Measurements from ENCODE around the gene TTLL1.
"Not testable (repeated sequence)": the region's sequence is repeated elsewhere in the genome, so short reads cannot be mapped to it uniquely, and the experiment has no call there.

Gene TTLL1

DNA sequence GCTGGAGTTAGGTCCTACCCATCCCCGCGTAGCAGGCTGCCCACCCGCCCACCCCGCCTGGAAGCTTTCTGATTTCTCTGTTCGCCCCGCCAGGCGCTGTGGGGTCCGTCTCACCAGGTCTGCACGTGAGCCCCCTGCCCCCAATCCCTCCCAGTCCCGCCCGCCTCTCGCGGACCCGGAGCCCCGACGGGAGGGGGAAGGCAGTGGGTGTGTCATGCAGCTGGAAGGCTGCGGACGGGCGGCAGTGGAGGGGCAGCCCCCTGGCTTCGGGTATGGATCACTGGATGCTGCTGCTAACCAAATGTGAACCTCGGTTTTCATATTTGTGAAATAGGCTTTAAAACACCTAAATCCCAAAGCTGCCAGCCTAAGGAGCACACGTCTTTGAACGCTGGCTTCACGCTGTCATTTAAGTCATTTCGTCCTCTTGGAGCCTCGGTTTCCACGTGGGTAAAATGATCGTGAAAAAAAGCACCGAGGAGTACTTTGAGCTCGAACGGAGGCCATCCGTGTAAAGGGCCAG is 20.8 kb upstream of the TTLL1 start:
- no peak for DNase-seq

DNA sequence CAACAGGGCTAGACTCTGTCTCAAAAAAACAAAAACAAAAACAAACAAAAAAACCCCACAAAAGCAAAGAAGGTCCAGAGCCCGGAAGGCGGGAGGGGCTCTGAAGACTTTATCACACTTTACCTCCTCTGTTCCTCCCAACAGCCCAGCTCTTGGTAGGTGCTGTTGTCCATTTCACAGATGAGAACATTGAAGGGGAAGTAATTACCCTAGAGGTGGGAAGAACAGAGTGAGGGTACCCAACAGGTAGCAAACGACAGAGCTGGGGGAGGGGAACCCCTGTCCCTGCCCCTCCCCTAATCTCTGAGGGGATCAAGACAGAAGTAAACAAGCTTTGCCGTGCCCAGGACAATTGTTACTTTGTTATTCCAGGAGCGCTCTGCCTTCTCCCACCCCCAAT is 20.3 kb upstream of the TTLL1 start:
- no peak for DNase-seq

DNA sequence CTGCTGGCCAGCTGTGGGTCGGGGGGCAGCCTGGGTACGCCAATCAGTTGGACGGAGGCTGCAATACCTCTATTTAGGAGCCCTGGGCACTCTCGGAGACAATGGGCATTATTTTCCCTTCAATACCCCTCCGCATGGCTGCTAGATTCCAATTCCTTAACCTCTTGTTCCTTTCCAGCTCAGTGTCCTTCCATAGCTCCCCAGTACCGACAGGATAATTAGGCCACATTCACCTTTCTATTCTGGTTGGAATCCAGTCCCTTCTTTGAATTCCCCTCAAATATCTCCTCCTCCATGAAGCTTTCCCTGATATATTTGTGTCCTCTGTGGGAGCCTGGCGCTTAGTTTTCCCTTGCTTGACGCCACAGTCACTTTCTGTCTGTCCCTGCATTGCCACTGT is 17.1 kb upstream of the TTLL1 start:
- no peak for DNase-seq

DNA sequence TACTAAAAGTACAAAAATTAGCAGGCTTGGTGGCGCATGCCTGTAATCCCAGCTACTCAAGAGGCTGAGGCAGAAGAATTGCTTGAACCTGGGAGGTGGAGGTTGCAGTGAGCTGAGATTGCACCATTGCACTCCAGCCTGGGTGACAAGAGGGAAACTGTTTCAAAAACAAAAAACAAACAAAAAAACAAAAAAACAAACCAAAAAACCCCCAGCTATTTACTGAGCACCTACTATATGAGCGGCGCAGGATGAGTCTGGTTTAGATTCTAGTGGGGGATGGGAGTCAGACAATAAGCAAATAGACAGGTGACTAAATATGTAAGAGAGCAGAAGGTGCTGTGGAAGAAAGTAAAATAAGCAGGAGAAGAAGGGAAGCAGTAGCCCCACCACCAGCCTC is 15.8 kb upstream of the TTLL1 start:
- DNase-seq = not testable (repeated sequence)

DNA sequence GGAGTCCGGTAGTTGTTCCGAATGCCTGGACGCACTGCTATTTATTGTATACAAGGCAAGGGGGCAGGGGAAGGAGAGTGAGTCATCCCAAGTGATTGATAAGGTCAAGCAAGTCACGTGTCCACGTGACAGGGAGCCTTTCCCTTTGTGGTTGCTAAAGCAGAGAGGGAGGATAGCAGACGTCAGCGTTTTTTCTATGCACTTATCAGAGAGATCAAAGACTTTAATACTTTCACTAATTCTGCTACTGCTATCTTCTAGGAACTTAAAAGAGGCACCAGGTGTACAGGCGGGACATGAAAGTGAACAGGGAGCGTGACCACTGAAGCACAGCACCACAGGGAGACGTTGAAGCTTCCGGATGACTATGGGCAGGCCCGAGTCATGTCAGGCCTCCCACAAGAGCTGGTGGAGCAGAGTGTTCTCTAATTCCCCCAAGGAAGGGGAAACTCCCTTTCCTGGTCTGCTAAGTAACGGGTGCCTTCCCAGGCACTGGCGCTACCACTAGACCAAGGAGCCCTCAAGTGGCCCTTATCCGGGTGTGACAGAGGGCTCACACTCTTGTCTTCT is 14.9 kb upstream of the TTLL1 start:
- DNase-seq = not testable (repeated sequence)

DNA sequence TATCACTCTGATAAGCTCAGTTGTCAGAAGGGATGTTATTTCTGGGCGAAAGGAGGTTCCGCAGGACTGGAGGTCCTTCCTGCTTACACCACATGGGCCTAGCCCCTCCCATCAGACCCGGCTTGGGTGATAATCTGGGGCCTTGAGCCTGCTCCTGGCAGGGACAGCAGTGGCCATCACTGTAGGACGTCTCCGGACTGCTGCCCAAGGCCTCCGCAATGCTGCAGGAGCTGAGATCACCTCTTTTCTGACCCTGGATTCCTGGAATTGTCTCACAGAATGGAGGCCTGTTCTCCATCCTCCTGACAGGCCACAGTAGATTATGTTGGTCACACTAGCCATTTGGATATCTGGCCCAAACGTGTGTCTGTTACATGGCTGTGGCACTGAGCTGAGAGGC is 12.1 kb upstream of the TTLL1 start:
- DNase-seq = no peak

DNA sequence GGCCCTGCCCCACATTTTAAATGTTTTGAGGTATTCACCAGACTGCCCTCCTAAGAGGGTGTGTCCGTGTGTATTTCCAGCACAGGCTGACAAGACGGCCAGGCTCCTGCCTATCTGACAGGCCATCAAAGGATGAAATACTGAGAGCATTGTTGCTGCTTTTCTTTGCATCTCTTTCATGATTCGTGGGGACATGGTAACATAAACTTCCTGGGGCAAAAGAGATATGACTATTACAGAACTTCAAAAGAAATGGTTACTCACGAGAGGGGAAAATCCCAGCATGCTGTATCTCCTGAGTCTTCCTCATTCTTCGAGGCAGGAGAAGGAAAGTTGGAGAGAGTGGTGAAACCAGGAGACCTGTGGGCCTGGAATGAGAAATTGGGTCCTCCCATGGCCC is 11.0 kb upstream of the TTLL1 start:
- DNase-seq = no peak

DNA sequence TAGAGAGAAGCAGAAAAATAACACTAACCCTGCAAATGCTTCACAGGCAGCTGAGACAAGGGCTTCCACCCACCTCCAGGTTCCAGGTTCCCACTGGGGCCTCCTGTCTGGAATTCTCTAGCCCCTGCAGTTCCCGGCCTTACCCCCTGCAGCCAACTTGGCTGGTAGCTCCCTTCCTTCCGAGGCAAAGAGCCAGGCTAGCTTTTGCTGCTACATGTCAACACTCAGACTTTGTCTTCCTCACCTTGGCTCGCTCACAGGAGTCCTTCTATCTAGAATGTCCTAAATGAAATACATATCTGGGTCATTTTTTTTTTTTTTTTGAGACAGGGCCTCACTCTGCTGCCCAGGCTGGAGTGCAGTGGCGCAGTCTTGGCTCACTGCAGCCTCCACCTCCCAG is 9.9 kb upstream of the TTLL1 start:
- DNase-seq = no peak

DNA sequence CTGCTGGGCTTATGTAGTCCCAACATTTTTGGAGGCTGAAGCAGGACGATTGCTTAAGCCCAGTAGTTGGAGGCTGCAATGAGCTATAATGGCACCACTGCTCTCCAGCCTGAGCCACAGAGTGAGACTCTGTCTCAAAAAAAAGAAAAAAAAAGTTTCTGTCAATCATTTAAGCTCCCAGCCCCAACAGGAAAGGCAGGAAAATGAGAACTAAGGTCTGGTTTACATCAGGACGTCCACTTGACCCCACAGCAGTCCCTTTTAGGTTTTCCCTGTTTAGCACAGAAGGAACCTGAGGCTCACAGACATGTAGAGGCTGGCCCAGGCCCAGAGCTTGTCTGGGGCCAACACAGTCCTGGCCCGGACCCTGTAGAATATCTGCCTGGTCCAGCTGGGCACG is 9.2 kb upstream of the TTLL1 start:
- no peak for DNase-seq

DNA sequence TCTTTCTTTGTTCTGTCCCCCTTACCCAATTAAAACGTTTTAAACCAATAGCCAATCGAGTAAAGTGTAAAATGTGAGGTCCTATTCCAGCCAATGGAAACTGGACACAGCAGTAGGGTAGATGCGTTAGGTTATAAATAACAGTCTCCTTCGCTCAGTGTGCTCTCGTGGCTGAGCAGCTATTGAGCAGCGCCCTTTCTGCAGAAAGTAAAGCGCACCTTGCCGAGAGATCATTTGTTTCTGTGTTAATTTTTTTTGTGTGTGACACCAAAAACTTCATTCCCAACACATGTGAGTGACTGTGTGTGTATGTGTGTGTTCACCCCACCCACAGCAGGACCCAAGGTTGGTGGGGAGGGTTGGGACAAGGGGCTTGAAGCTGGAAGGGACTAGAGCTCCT is 7.2 kb upstream of the TTLL1 start:
- no peak for DNase-seq

DNA sequence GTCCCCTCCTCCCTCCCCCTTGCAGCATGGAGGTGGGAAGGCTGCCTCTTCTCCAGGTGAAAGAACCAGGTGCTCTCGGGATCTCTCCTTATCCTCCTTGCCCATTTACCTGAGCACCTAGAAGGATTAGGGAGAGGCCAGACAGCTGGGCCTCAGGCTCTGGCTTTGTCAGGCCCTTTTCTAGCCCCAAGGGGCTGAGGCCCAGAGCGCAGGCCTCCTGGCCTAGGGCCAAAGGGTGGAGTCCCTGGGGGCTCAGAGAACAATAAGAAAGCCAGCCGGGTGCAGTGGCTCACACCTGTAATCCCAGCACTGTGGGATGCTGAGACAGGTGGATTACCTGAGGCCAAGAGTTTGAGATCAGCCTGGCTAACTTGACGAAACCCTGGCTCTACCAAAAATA is 5.4 kb upstream of the TTLL1 start:
- no peak for DNase-seq

DNA sequence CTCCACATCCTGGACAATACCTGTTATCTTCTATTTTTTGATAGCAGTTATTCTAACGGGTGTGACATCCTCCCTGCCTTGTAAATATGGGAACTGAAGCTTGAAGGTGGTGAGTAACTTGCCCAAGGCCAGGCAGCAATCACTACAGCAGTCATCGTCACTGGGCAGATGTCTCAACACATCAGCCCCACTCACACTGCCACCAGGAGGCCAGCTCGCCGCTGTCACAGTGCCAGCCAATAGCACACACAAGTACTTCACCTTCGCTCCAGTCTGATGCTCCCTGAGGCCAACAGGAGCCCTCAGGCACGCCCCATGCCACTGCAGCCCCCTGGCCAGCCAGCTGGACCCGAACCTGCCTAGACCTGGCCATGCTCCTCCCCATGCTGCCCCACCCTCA is 4.9 kb upstream of the TTLL1 start:
- no peak for DNase-seq

DNA sequence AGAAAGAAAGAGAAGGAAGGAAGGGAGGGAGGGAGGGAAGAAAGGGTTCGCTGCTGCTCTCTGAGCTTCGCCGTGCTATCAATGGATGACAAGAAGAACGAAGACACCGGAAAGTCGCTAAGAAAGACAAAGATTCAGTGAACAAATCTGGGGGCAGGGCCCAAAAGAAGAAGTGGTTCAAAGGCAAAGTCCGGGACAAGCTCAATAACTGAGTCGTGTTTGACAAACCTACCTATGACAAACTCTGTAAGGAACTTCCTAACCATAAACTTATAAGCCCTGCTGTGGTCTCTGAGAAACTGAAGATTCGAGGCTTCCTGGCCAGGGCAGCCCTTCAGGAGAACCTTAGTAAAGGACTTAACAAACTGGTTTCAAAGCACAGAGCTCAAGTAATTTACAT is 2.9 kb upstream of the TTLL1 start:
- no peak for DNase-seq

DNA sequence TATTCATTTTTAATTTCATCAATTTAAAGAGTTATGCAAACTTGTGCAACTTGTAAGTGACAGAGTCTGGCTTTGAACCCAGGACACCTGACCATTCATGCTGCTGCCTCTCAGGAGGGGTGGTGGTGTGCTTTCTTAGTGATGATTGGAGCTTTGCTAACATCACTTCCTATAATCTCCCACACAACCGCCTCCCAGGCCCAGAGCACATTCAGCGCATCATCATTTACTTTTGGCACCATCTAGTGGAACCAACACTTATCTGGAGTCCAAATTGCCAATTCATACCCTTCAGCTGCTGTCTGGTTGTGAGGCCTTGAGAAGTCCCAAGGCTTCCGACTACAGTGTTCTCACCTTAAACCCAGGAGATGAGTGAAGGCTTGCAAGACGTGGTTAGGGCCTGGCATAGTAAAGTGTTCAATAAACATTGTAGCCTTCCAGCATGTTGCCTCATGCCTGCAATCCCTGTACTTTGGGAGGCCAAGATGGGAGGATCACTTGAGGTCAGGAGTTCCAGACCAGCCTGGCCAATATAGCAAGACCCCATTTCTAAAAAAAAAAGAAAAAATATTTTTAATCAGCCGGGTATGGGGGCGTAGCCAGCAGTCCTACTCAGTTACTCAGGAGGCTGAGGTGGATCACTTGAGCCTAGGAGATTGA is 1.1 kb upstream of the TTLL1 start:
- peak; percentile 93 for DNase-seq

DNA sequence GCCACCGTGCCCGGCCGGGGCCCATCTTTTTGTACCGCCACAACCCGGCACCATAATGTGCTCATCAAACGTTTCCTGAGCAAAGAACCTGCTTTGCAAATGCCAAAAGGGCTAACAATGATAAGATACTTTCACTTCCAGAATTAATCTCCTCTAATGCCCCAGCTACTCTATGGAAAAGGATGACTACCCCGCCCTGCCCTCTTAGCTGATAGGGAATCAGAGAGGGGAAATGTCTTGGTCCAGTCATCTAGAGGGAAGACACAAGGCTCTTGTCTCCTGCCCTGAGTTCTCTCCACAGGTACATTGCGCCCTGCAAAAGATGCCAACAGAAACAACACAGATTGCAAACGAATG is 586 bp downstream of the TTLL1 start:
- DNase-seq = peak; percentile 34

DNA sequence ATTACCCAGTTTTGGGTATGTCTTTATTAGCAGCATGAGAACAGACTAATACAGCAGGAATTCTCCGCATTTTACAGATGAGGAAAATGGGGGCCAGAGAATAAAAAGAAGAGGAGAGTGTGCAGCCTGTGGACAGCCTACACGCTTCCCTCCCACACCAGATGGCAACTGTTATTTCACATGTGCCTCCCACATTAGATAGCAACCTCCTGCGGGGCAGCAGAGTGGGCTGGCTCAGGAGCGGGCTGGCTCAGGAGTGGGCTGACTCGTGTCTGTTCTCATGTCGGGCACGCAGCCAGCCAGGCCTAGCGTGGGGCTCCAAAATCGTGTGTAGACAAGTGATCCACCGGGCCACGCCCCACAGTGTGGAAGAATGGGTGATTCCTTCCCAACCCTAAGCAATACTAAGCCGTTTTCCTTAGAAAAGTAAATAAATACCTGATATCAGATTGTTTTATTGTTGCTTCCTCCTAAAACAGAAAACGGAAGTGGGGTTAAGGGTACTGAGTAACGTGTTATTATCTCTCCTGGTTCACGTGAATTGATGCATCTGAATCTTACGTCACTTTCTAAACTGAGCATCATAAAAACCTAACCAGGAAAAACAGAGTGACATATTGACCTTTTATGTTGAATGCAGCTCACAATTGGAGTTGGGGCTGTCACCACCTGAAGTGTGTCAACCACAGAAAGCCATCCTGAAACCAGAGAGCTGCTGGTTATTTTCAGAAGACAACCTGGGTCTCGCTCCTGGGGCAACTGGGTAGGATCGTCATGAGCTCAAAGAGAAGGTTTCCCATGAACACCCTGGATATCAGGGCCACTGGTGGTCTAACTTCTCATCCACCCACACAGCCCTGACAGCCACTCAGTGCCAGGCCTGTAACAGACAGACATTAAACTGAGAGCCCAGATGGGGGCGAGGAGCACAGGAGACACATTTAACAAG is 3.3 kb downstream of the TTLL1 start:
- DNase-seq = no peak

DNA sequence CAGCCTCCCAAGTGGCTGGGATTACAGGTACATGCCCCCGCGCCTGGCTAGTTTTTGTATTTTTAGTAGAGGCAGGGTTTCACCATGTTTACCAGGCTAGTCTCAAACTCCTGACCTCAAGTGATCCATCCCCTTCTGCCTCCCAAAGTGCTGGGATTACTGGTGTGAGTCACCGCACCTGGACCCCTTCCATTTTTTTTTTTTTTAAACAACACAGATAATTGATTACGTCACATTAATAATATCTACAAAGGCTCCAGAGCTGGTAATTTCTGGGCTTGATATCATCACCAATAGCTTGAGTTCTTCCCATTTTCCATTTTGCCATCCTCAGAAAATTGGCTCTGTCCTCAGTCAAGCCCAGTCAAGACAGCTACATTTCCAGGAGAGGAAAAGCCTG is 7.2 kb downstream of the TTLL1 start:
- DNase-seq = no peak

DNA sequence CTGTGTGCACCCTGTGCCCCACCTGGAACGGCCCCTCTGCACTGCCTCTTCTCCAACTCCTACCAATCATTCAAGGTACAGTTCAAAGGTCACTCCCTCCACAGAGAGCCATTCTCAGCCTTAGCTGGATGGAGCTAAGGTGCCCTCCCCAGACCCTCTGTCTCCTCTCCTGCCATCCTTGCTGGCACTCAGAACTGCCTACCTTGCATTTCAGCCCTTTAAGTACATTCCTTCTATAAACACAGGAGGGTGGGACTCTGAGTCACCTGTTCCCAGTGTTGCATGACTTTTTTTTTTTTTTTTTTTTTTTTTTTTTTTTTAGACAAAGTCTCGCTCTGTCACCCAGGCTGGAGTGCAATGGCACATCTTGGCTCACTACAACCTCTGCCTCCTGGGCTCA is 8.6 kb downstream of the TTLL1 start:
- no peak for DNase-seq

DNA sequence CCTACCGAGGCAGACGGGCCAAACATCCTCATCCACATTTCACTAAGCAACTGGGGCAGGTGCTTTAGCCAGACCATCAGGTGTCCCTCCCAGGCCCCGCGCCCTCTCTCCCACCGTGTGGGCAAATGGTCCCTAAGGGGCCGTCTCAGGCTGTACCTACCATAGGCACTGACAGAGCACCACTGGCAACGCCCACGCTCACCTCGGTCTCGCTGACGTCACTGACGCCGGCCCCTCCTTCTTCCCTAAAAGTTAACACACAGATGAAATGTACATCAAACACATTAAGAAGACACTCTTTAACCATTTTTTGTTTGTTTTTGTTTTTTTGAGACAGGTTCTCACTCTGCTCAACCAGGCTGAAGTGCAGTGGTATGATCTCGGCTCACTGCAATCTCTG is 9.4 kb downstream of the TTLL1 start:
- DNase-seq = no peak

DNA sequence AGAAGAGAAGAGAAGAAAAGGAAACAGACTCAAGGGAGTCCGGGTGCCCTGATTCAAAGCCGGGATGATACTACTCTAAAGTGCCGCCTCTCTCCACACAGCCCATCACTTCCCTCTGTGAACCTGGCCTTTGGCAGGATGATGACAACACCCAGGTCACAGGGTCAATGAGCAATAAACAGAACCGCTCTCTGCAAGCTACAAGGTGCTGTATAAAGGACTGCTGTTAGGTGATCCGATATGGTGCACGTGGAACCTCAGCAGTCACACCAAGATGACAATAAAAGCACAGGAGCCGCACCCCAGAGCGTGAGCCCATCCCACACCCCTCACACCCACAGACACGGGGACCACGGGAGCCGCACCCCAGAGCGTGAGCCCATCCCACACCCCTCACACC is 10.7 kb downstream of the TTLL1 start:
- DNase-seq = no peak

DNA sequence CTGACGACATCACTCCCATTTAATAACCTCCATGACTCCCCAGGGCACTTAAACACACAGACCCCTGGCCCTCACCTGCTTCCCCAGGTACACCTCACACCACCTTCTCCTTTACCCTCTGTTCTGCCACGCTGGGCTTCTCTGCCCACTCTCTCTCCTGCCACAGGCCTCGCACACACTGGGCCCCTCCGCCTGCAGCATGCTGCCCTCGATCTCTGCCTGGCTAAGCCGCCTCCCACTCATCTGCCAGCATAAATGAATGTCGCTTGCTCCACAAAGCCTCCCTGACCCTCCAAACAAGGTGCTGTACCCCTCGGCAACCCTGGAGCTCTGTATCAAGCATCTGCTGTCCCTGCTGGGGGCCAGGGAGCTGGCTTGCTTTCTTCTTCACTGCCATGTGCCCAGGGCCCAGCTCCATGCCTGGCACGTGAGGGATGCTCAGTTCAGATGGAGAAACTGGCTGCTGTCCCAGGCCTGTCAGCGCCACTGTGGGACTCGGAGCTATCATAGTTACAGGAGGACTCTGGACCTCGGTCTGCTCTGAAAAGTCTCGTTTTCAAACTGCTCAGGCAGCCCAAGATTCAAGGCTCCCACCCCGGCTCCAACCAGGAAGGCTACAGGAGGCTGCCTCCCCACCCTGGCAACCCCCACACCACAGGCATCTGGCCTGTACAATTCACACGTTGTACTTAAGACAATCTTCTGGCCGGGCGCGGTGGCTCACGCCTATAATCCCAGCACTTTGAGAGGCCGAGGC is 11.9 kb downstream of the TTLL1 start:
- DNase-seq = peak; percentile 74

DNA sequence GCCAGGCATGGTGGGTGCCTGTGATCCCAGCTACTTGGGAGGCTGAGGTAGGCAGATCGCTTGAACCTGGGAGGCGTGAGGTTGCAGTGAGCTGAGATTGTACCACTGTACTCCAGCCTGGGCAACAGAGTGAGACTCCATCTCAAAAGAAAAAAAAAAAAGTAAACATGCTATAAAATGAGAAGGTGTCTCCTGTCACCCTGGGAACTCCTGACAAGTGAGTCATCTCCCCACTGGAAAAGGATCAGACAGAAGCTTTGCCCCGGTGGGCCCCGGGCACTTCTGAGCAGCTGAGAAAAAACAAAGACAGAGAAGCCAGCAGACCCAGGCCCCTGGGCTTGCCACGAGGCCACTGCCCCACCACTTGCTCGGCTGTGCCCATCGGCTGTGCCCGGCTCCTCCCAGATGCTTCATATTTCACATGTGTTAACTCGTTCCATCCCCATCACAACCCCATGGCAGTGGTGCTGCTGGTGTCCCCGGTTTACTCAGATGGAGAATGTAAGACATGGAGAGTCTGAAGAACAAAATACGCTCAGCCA is 22.3 kb downstream of the TTLL1 start:
- no peak for DNase-seq

DNA sequence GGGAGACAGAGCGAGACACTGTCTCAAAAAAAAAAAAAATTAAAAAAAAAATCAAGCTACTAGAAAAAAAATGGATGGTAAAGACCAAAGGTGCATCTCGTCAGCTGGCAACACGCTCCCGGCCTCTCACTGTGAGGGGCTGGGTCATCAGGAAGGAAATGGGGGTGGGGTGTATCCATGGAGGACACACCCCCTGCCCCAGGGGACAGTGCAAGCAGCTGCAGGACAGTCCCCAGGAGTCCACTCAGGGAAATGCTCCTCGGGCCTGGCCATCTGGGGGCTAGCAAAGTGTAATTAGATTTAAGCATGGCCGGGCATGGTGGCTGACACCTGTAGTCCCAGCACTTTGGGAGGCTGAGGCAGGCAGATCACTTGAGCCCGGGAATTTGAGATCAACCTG is 23.1 kb downstream of the TTLL1 start:
- DNase-seq = no peak

Measured in NCI-H1694 treated with DMSO at 0.1 percent for 48 hours (cell line).